Gastrocnemius medialis (tissue), 4 donors: ENCODE results near the gene PACSIN2.

Experiments used
- POLR2A ChIP-seq, 2 donors: fragments of 450-650 bp; IDR thresholded peaks; one replicate each; pipeline ENCODE4 v1.6.1; 2017; ENCODE audit warnings: antibody characterized with exemption in 2 of 2, mild to moderate bottlenecking in 2 of 2, moderate library complexity in 2 of 2
- TF ChIP-seq, protein P1 (sequence below), 5 experiments: fragments of 450-650 bp in 3 of 5; fragments of 200-600 bp in 2 of 5; sonication (generic) in 2 of 5; IDR thresholded peaks in 4 of 5; conservative IDR thresholded peaks in 1 of 5; 1 replicate in 4 of 5; 2 replicates in 1 of 5; pipeline ENCODE4 v1.5.1; 2016 to 2019; ENCODE audit warnings: antibody characterized with exemption in 5 of 5, mild to moderate bottlenecking in 3 of 5, moderate library complexity in 3 of 5

DNA sequence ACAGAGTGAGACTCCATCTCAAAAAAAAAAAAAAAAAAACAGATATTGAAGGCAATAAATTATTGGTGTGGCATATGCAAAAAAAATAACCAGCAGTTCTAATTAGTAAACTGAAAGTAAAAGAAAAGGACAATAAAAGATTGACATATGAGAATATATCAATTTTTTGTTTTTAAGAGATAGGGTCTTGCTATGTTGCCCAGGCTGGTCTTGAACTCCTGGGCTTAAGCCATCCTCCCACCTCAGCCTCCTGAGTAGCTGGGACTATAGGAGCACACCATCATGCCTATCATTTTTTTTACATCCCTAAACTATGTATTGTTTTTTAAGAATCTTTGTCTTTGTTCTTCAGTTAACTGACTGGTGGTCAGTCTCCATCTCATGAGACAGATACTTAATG is 31.5 kb downstream of the PACSIN2 start:
- TF ChIP-seq, protein P1, sequence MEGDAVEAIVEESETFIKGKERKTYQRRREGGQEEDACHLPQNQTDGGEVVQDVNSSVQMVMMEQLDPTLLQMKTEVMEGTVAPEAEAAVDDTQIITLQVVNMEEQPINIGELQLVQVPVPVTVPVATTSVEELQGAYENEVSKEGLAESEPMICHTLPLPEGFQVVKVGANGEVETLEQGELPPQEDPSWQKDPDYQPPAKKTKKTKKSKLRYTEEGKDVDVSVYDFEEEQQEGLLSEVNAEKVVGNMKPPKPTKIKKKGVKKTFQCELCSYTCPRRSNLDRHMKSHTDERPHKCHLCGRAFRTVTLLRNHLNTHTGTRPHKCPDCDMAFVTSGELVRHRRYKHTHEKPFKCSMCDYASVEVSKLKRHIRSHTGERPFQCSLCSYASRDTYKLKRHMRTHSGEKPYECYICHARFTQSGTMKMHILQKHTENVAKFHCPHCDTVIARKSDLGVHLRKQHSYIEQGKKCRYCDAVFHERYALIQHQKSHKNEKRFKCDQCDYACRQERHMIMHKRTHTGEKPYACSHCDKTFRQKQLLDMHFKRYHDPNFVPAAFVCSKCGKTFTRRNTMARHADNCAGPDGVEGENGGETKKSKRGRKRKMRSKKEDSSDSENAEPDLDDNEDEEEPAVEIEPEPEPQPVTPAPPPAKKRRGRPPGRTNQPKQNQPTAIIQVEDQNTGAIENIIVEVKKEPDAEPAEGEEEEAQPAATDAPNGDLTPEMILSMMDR (IDR thresholded peaks at IDR 0.05 in 4 of 5, conservative IDR thresholded peaks at IDR 0.05 in 1 of 5), result no peak
- no peak for TF ChIP-seq POLR2A (IDR thresholded peaks at IDR 0.05)
